Endothelial cell of umbilical vein (primary cell): Measurements from ENCODE around the gene MAGT1.

ENCODE experiments used
- FOS ChIP-seq: IDR thresholded peaks from 2 replicates; pipeline ENCODE4 v1.6.1; 2011; ENCODE audit warnings: mild to moderate bottlenecking, low read length, moderate library complexity, borderline replicate concordance; ENCODE audit not compliant: insufficient read depth
- JUN ChIP-seq: IDR thresholded peaks from 2 replicates; pipeline ENCODE4 v1.6.1; 2011; ENCODE audit warnings: borderline replicate concordance, low read depth; ENCODE audit not compliant: insufficient read length, insufficient read depth
- MYC ChIP-seq: IDR thresholded peaks from one replicate; pipeline ENCODE4 v1.6.1; 2011; ENCODE audit warnings: mild to moderate bottlenecking, low read depth, low read length
- POLR2A ChIP-seq: IDR thresholded peaks from 2 replicates; pipeline ENCODE4 v1.6.1; 2012; ENCODE audit warnings: low read depth, mild to moderate bottlenecking, control low read depth, low read length
- POLR2AphosphoS5 ChIP-seq: IDR thresholded peaks from 2 replicates; pipeline ENCODE4 v1.6.1; 2012; ENCODE audit warnings: low read depth, mild to moderate bottlenecking, control low read depth, low read length, moderate library complexity; ENCODE audit not compliant: insufficient read depth
- TF ChIP-seq, protein P1 (sequence below), 2 donors: IDR thresholded peaks; 1 replicate in 1 of 2; 2 replicates in 1 of 2; pipeline ENCODE4 v1.5.1; 2011; ENCODE audit warnings: low read length in 2 of 2, mild to moderate bottlenecking in 2 of 2, moderate library complexity in 2 of 2, control low read depth in 1 of 2, inconsistent platforms in 1 of 2, low read depth in 1 of 2; ENCODE audit not compliant: insufficient read depth in 1 of 2; ENCODE audit errors: extremely low read depth in 1 of 2

- TF ChIP-seq POLR2AphosphoS5 (no peak), POLR2A (no peak), JUN (no peak), MYC (no peak), FOS (no peak)
- TF ChIP-seq, protein P1, sequence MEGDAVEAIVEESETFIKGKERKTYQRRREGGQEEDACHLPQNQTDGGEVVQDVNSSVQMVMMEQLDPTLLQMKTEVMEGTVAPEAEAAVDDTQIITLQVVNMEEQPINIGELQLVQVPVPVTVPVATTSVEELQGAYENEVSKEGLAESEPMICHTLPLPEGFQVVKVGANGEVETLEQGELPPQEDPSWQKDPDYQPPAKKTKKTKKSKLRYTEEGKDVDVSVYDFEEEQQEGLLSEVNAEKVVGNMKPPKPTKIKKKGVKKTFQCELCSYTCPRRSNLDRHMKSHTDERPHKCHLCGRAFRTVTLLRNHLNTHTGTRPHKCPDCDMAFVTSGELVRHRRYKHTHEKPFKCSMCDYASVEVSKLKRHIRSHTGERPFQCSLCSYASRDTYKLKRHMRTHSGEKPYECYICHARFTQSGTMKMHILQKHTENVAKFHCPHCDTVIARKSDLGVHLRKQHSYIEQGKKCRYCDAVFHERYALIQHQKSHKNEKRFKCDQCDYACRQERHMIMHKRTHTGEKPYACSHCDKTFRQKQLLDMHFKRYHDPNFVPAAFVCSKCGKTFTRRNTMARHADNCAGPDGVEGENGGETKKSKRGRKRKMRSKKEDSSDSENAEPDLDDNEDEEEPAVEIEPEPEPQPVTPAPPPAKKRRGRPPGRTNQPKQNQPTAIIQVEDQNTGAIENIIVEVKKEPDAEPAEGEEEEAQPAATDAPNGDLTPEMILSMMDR (IDR thresholded peaks at IDR 0.05; ENCODE audit: extremely low read depth in 1 of 2, insufficient read depth in 1 of 2, low read depth in 1 of 2, low read length in 2 of 2) = no peak
These were observed 35.3 kb upstream of the MAGT1 start for GRCh38 chrX:77930581-77930980.
